ENCODE measurements around the gene SPATS2.

The SPATS2 gene

GRCh38 chr12:49541140-49541861 is 174.0 kb downstream of the SPATS2 start:
- DNase-seq (ENCODE audit: low read depth), result no peak

- no peak for DNase-seq (ENCODE audit: low read depth)
Measured at GRCh38 chr12:49541911-49542505, 174.7 kb downstream of the SPATS2 start.

GRCh38 chr12:49542592-49543160 is 175.4 kb downstream of the SPATS2 start:
- no peak for DNase-seq (ENCODE audit: low read depth)

- DNase-seq (ENCODE audit: low read depth), result no peak
Measured at GRCh38 chr12:49543221-49543913, 176.1 kb downstream of the SPATS2 start.

- no peak for DNase-seq (ENCODE audit: low read depth)
Measured at GRCh38 chr12:49543914-49544815, 176.9 kb downstream of the SPATS2 start.

- no peak for DNase-seq (ENCODE audit: low read depth)
Measured at GRCh38 chr12:49545815-49546214, 178.6 kb downstream of the SPATS2 start.

- DNase-seq (ENCODE audit: low read depth), result no peak
Measured at GRCh38 chr12:49546481-49546880, 179.2 kb downstream of the SPATS2 start.

- DNase-seq (ENCODE audit: low read depth), result no peak
Measured at GRCh38 chr12:49547090-49547690, 179.9 kb downstream of the SPATS2 start.

GRCh38 chr12:49548481-49548821 is 181.2 kb downstream of the SPATS2 start:
- DNase-seq (ENCODE audit: low read depth), result no peak

- DNase-seq (ENCODE audit: low read depth), result no peak
Measured at GRCh38 chr12:49548822-49549648, 181.8 kb downstream of the SPATS2 start.

GRCh38 chr12:49549735-49550692 is 182.8 kb downstream of the SPATS2 start:
- DNase-seq (ENCODE audit: low read depth), result no peak

GRCh38 chr12:49550693-49551252 is 183.5 kb downstream of the SPATS2 start:
- DNase-seq (ENCODE audit: low read depth), result no peak

- no peak for DNase-seq (ENCODE audit: low read depth)
Measured at GRCh38 chr12:49552014-49552413, 184.8 kb downstream of the SPATS2 start.

- no peak for DNase-seq (ENCODE audit: low read depth)
Measured at GRCh38 chr12:49552425-49552824, 185.2 kb downstream of the SPATS2 start.

- DNase-seq (ENCODE audit: low read depth), result no peak
Measured at GRCh38 chr12:49552899-49553298, 185.6 kb downstream of the SPATS2 start.

- DNase-seq (ENCODE audit: low read depth), result no peak
Measured at GRCh38 chr12:49553512-49554088, 186.3 kb downstream of the SPATS2 start.

- no peak for DNase-seq (ENCODE audit: low read depth)
Measured at GRCh38 chr12:49554266-49554665, 187.0 kb downstream of the SPATS2 start.

GRCh38 chr12:49555631-49556390 is 188.5 kb downstream of the SPATS2 start:
- DNase-seq (ENCODE audit: low read depth), result no peak

Measured in activated T-helper 1 cell treated with Interleukin-2 at 50 U/mL for 16 hours (primary cell).